ENCODE data around the gene MOV10L1.

The MOV10L1 gene

GRCh38 chr22:50188356-50188755, 98.5 kb downstream of the MOV10L1 start:
- Histone ChIP-seq H3K27me3 (ENCODE audit: control insufficient read depth, insufficient read depth, low read length) (no peaks in the 10 kb centered on the region), H3K9ac (ENCODE audit: low read depth, low read length) (peak overlapping the region; percentile 37), H3K9me3 (ENCODE audit: control insufficient read depth, insufficient read depth, low read length) (no peaks in the 10 kb centered on the region), H3K4me1 (ENCODE audit: control insufficient read depth, insufficient read depth, low read length) (no peaks in the 10 kb centered on the region), H3K4me3 (ENCODE audit: low read depth, low read length) (no peak overlapping the region), H3K36me3 (ENCODE audit: control insufficient read depth, insufficient read depth, low read length) (peaks cover 14% of the 10 kb centered on the region)

GRCh38 chr22:50189184-50189848, 99.5 kb downstream of the MOV10L1 start:
- peak overlapping the region; percentile 37 for H3K9ac ChIP-seq (ENCODE audit: low read depth, low read length)
- H3K36me3 ChIP-seq (ENCODE audit: control insufficient read depth, insufficient read depth, low read length), result peaks cover 23% of the 10 kb centered on the region
- H3K27me3 ChIP-seq (ENCODE audit: control insufficient read depth, insufficient read depth, low read length), result no peaks in the 10 kb centered on the region
- no peaks in the 10 kb centered on the region for H3K4me1 ChIP-seq (ENCODE audit: control insufficient read depth, insufficient read depth, low read length)
- H3K9me3 ChIP-seq (ENCODE audit: control insufficient read depth, insufficient read depth, low read length), result no peaks in the 10 kb centered on the region
- H3K4me3 ChIP-seq (ENCODE audit: low read depth, low read length), result no peak overlapping the region

GRCh38 chr22:50189849-50190181, 100.0 kb downstream of the MOV10L1 start:
- Histone ChIP-seq H3K4me3 (ENCODE audit: low read depth, low read length) (no peak overlapping the region), H3K9me3 (ENCODE audit: control insufficient read depth, insufficient read depth, low read length) (no peaks in the 10 kb centered on the region), H3K27me3 (ENCODE audit: control insufficient read depth, insufficient read depth, low read length) (no peaks in the 10 kb centered on the region), H3K36me3 (ENCODE audit: control insufficient read depth, insufficient read depth, low read length) (peaks cover 28% of the 10 kb centered on the region), H3K4me1 (ENCODE audit: control insufficient read depth, insufficient read depth, low read length) (no peaks in the 10 kb centered on the region), H3K9ac (ENCODE audit: low read depth, low read length) (peak overlapping the region; percentile 65)

- H3K9ac ChIP-seq (ENCODE audit: low read depth, low read length), result peak overlapping the region; percentile 65
- peaks cover 30% of the 10 kb centered on the region for H3K36me3 ChIP-seq (ENCODE audit: control insufficient read depth, insufficient read depth, low read length)
- no peaks in the 10 kb centered on the region for H3K27me3 ChIP-seq (ENCODE audit: control insufficient read depth, insufficient read depth, low read length)
- H3K4me3 ChIP-seq (ENCODE audit: low read depth, low read length), result no peak overlapping the region
- no peaks in the 10 kb centered on the region for H3K4me1 ChIP-seq (ENCODE audit: control insufficient read depth, insufficient read depth, low read length)
- no peaks in the 10 kb centered on the region for H3K9me3 ChIP-seq (ENCODE audit: control insufficient read depth, insufficient read depth, low read length)
Measured at GRCh38 chr22:50190182-50190940, 100.6 kb downstream of the MOV10L1 start.

GRCh38 chr22:50190941-50191741, 101.3 kb downstream of the MOV10L1 start:
- H3K9me3 ChIP-seq (ENCODE audit: control insufficient read depth, insufficient read depth, low read length), result no peaks in the 10 kb centered on the region
- peak overlapping the region; percentile 12 for H3K9ac ChIP-seq (ENCODE audit: low read depth, low read length)
- H3K36me3 ChIP-seq (ENCODE audit: control insufficient read depth, insufficient read depth, low read length), result peaks cover 34% of the 10 kb centered on the region
- no peaks in the 10 kb centered on the region for H3K4me1 ChIP-seq (ENCODE audit: control insufficient read depth, insufficient read depth, low read length)
- H3K4me3 ChIP-seq (ENCODE audit: low read depth, low read length), result no peak overlapping the region
- H3K27me3 ChIP-seq (ENCODE audit: control insufficient read depth, insufficient read depth, low read length), result no peaks in the 10 kb centered on the region

GRCh38 chr22:50192436-50193204, 102.8 kb downstream of the MOV10L1 start:
- H3K9ac ChIP-seq (ENCODE audit: low read depth, low read length), result no peak overlapping the region
- H3K4me3 ChIP-seq (ENCODE audit: low read depth, low read length), result no peak overlapping the region
- H3K4me1 ChIP-seq (ENCODE audit: control insufficient read depth, insufficient read depth, low read length), result no peaks in the 10 kb centered on the region
- no peaks in the 10 kb centered on the region for H3K27me3 ChIP-seq (ENCODE audit: control insufficient read depth, insufficient read depth, low read length)
- peaks cover 40% of the 10 kb centered on the region for H3K36me3 ChIP-seq (ENCODE audit: control insufficient read depth, insufficient read depth, low read length)
- no peaks in the 10 kb centered on the region for H3K9me3 ChIP-seq (ENCODE audit: control insufficient read depth, insufficient read depth, low read length)

GRCh38 chr22:50193621-50194020, 103.8 kb downstream of the MOV10L1 start:
- H3K4me3 ChIP-seq (ENCODE audit: low read depth, low read length), result no peak overlapping the region
- H3K4me1 ChIP-seq (ENCODE audit: control insufficient read depth, insufficient read depth, low read length), result no peaks in the 10 kb centered on the region
- H3K36me3 ChIP-seq (ENCODE audit: control insufficient read depth, insufficient read depth, low read length), result peaks cover 46% of the 10 kb centered on the region
- H3K9me3 ChIP-seq (ENCODE audit: control insufficient read depth, insufficient read depth, low read length), result no peaks in the 10 kb centered on the region
- no peak overlapping the region for H3K9ac ChIP-seq (ENCODE audit: low read depth, low read length)
- H3K27me3 ChIP-seq (ENCODE audit: control insufficient read depth, insufficient read depth, low read length), result no peaks in the 10 kb centered on the region

GRCh38 chr22:50194037-50194805, 104.4 kb downstream of the MOV10L1 start:
- Histone ChIP-seq H3K36me3 (ENCODE audit: control insufficient read depth, insufficient read depth, low read length) (peaks cover 43% of the 10 kb centered on the region), H3K9ac (ENCODE audit: low read depth, low read length) (no peak overlapping the region), H3K4me3 (ENCODE audit: low read depth, low read length) (no peak overlapping the region), H3K27me3 (ENCODE audit: control insufficient read depth, insufficient read depth, low read length) (no peaks in the 10 kb centered on the region), H3K9me3 (ENCODE audit: control insufficient read depth, insufficient read depth, low read length) (no peaks in the 10 kb centered on the region), H3K4me1 (ENCODE audit: control insufficient read depth, insufficient read depth, low read length) (no peaks in the 10 kb centered on the region)

- Histone ChIP-seq H3K9ac (ENCODE audit: low read depth, low read length) (no peak overlapping the region), H3K4me1 (ENCODE audit: control insufficient read depth, insufficient read depth, low read length) (no peaks in the 10 kb centered on the region)
Measured at GRCh38 chr22:50196256-50196655, 106.5 kb downstream of the MOV10L1 start.

GRCh38 chr22:50197000-50197800, 107.4 kb downstream of the MOV10L1 start:
- no peaks in the 10 kb centered on the region for H3K27me3 ChIP-seq (ENCODE audit: control insufficient read depth, insufficient read depth, low read length)
- peaks cover 38% of the 10 kb centered on the region for H3K36me3 ChIP-seq (ENCODE audit: control insufficient read depth, insufficient read depth, low read length)
- H3K9me3 ChIP-seq (ENCODE audit: control insufficient read depth, insufficient read depth, low read length), result no peaks in the 10 kb centered on the region
- H3K9ac ChIP-seq (ENCODE audit: low read depth, low read length), result no peak overlapping the region
- H3K4me1 ChIP-seq (ENCODE audit: control insufficient read depth, insufficient read depth, low read length), result no peaks in the 10 kb centered on the region
- H3K4me3 ChIP-seq (ENCODE audit: low read depth, low read length), result no peak overlapping the region

More at GRCh38 chr22:50196256-50196655, 106.5 kb downstream of the MOV10L1 start:
- Histone ChIP-seq H3K27me3 (ENCODE audit: control insufficient read depth, insufficient read depth, low read length) (no peaks in the 10 kb centered on the region), H3K36me3 (ENCODE audit: control insufficient read depth, insufficient read depth, low read length) (peaks cover 38% of the 10 kb centered on the region), H3K9me3 (ENCODE audit: control insufficient read depth, insufficient read depth, low read length) (no peaks in the 10 kb centered on the region), H3K4me3 (ENCODE audit: low read depth, low read length) (no peak overlapping the region)
